GM19239 (cell line): ENCODE measurements around the gene VSTM4.

Source experiments
- DNase-seq: peaks from one replicate; pipeline ENCODE4 v3.0.0; 2011; ENCODE audit warnings: low spot score; ENCODE audit not compliant: insufficient read length
- FAIRE-seq: peaks from 2 replicates; lab custom pipeline; 2011; peaks lifted over from hg19 to GRCh38; lab: Jason Lieb, UNC

Gene VSTM4

GRCh38 chr10:49076319-49076718 lies 39.0 kb downstream of the VSTM4 start:
- DNase-seq = no peak
- no peak for FAIRE-seq

- no peak for FAIRE-seq
Measured at GRCh38 chr10:49075743-49076142, 39.6 kb downstream of the VSTM4 start.

GRCh38 chr10:49074836-49075682 lies 40.3 kb downstream of the VSTM4 start:
- DNase-seq = no peak
- no peak for FAIRE-seq

More at GRCh38 chr10:49075743-49076142, 39.6 kb downstream of the VSTM4 start:
- no peak for DNase-seq

- DNase-seq = no peak
- no peak for FAIRE-seq
Measured at GRCh38 chr10:49072166-49072885, 43.0 kb downstream of the VSTM4 start.

GRCh38 chr10:49071160-49071761 lies 44.1 kb downstream of the VSTM4 start:
- FAIRE-seq = no peak

GRCh38 chr10:49070701-49071100 lies 44.6 kb downstream of the VSTM4 start:
- FAIRE-seq (no peak), DNase-seq (no peak)

More at GRCh38 chr10:49071160-49071761, 44.1 kb downstream of the VSTM4 start:
- DNase-seq = no peak

- no peak for FAIRE-seq
- no peak for DNase-seq
Measured at GRCh38 chr10:49068672-49069217, 46.6 kb downstream of the VSTM4 start.

GRCh38 chr10:49068209-49068608 lies 47.1 kb downstream of the VSTM4 start:
- no peak for FAIRE-seq

GRCh38 chr10:49066944-49067730 lies 48.2 kb downstream of the VSTM4 start:
- FAIRE-seq = no peak
- no peak for DNase-seq

More at GRCh38 chr10:49068209-49068608, 47.1 kb downstream of the VSTM4 start:
- DNase-seq = no peak

- DNase-seq = no peak
- FAIRE-seq = no peak
Measured at GRCh38 chr10:49062229-49062628, 53.1 kb downstream of the VSTM4 start.

GRCh38 chr10:49061667-49062066 lies 53.7 kb downstream of the VSTM4 start:
- DNase-seq (no peak), FAIRE-seq (no peak)

- no peak for FAIRE-seq
Measured at GRCh38 chr10:49058463-49059255, 56.7 kb downstream of the VSTM4 start.

GRCh38 chr10:49057231-49057880 lies 58.0 kb downstream of the VSTM4 start:
- FAIRE-seq (no peak), DNase-seq (no peak)

More at GRCh38 chr10:49058463-49059255, 56.7 kb downstream of the VSTM4 start:
- DNase-seq = no peak

- no peak for DNase-seq
- FAIRE-seq = no peak
Measured at GRCh38 chr10:49056356-49056755, 59.0 kb downstream of the VSTM4 start.

GRCh38 chr10:49055221-49055849 lies 60.0 kb downstream of the VSTM4 start:
- DNase-seq = no peak
- FAIRE-seq = no peak

- FAIRE-seq = no peak
- DNase-seq = no peak
Measured at GRCh38 chr10:49054753-49055152, 60.6 kb downstream of the VSTM4 start.

- FAIRE-seq (no peak), DNase-seq (no peak)
Measured at GRCh38 chr10:49053998-49054692, 61.2 kb downstream of the VSTM4 start.
